ENCODE data around the gene GHITM.

DNA sequence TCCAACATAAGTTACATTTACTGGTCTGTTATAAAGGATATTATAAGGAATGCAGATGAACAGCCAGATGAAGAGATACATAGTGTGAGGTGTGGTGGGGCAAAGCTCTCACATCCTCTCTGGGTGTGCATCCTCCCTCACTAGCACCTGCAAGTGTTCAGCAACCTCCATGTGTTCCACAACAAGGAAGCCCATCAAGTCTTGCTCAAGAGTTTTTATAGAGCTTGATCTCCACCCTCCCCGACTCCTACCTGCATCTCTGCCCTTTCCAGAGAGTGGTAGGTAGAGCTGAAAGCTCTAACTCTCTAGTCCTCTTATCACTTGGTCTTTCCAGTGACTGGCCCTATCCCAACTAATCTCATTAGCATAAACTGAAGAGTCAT is 12.5 kb upstream of the GHITM start:
- TF ChIP-seq POLR2A (IDR thresholded peaks at IDR 0.05) (no peak), CTCF (IDR thresholded peaks at IDR 0.05) (no peak)
